Renal pelvis (tissue), 4 donors: ENCODE measurements around the gene HUNK. TPM values are rescaled to one million over a fixed set of nuclear protein-coding genes. Genes with fewer than 3 reads are reported as not detected.

ENCODE experiments used
- DNase-seq: peaks from one replicate; pipeline ENCODE4 v3.0.0-alpha.2; 2013
- polyA plus RNA-seq, 3 donors: library from polyadenylated mRNA; unstranded; fragments of 120-200 nt; gene quantifications; one replicate each; pipeline ENCODE4 v1.2.1, GENCODE V29; 2013; ENCODE audit not compliant: insufficient read length in 3 of 3

HUNK gene
- polyA plus RNA-seq, 3 donors = 15.9 to 19.3 (median 18.5) TPM

DNA sequence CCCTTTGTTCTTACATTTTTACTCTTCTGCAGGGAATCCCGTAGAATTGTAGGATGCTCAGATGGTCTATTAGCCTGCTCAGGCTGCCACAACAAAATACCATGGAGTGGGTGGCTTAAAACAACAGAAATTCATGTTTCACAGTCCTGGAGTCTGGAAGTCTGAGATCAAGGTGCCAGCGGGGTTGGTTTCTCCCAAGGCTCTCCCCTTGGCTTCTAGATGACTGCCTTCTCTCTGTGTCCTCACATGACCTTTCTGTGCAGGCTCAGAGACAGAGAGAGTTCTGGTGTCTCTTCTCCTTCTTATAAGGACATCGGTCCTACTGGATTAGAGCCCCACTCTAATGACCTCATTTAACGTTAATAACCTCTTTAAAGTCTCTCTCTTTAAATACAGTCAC is 41.7 kb downstream of the HUNK start:
- no peak for DNase-seq

- DNase-seq = no peak
Observed at GRCh38 chr21:31915566-31915965, 42.7 kb downstream of the HUNK start.

GRCh38 chr21:31917108-31917507 is 44.3 kb downstream of the HUNK start:
- DNase-seq = no peak

- no peak for DNase-seq
Observed at GRCh38 chr21:31918250-31918775, 45.5 kb downstream of the HUNK start.

- no peak for DNase-seq
Observed at GRCh38 chr21:31920275-31920674, 47.5 kb downstream of the HUNK start.

GRCh38 chr21:31921079-31921478 is 48.3 kb downstream of the HUNK start:
- DNase-seq = no peak

- no peak for DNase-seq
Observed at GRCh38 chr21:31922881-31923280, 50.1 kb downstream of the HUNK start.

- DNase-seq = no peak
Observed at GRCh38 chr21:31923756-31924155, 50.9 kb downstream of the HUNK start.

- no peak for DNase-seq
Observed at GRCh38 chr21:31924548-31924947, 51.7 kb downstream of the HUNK start.

- no peak for DNase-seq
Observed at GRCh38 chr21:31926498-31926897, 53.7 kb downstream of the HUNK start.

DNA sequence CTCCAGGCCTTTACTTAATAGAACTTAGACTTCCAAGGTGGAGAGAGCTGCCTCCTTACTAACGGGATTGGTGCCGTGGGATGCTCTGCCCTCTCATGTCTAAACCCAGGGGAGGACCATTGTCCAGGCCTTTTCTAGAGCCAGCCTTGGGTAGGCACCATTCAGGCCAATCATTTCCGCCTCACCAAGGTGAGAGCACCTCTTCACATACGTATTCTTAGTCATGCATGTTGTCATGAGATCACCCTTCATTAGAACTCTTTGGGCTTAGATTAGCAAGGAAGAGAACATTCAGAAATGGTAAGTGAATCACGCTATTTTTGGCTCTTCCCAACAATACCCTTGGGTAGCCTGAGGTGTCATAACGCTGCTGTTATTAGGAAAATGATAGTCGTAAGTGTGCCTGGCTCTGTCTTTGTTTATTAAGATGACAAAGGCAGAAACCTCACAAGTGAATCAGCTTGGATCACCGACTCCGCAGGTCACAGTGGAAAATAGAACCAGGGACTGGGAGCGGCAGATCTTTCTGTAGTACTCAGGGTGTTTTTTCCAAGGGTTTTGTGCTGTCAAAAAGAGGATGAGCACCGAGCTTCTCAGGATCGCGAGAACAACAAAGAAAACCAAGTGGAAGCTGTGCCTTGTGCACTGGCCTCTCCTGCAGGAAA is 55.0 kb downstream of the HUNK start:
- DNase-seq = no peak

DNA sequence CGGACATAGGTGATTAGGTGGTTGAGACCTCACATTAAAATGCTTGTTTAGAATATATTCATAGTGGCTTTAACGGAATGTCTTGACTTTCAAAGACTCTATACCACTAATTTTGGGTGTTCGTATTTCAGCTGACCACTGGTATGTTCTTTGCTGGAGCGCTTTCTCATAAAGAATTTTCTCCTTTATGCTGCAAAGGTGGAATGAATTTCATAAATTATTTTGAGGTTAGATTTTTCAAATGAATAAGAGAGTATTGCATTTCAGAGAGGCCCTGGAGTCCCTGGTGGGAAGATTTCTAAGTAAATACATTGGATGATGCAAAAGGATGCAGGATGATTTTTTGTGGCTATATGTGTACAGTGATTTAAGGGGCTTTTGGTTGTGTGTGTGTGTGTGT is 55.8 kb downstream of the HUNK start:
- DNase-seq = no peak

DNA sequence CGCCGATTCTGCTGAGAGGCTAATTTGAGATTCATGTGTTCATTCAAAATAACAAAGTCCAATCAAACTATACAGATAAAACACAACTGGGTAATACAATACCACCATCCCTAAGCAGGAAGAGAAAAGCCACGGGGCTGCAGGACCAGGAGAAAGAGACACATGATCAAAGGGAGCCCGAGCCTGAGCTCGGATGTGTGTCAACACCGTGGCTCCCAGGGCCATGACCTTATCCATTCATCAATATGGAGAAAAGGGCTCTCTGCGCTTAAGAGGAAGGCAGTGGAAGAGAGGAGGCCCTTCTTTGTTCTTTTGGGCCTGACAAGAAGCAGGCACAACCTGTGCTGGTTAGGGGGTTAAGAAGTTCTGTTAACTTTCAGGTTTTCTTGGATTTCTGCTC is 56.7 kb downstream of the HUNK start:
- no peak for DNase-seq

DNA sequence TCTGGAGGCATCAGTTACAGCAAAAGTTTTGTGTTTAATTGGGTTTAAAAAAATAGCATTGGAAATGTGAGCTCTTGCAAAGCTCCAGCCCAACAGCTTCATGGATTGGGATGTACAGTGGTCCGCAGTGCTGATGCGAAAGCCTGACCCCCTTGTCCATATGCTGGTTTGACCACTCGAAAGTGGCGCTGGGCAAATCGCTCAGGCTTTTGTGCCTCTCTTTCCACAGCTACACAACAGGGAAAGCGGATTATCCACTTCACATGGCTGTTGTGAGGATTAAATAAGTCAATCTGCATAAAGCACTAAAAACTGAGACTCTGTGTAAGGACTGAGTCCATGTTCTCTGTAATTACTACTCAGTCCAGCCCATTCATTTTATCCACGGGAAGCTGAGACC is 57.2 kb downstream of the HUNK start:
- DNase-seq = no peak

DNA sequence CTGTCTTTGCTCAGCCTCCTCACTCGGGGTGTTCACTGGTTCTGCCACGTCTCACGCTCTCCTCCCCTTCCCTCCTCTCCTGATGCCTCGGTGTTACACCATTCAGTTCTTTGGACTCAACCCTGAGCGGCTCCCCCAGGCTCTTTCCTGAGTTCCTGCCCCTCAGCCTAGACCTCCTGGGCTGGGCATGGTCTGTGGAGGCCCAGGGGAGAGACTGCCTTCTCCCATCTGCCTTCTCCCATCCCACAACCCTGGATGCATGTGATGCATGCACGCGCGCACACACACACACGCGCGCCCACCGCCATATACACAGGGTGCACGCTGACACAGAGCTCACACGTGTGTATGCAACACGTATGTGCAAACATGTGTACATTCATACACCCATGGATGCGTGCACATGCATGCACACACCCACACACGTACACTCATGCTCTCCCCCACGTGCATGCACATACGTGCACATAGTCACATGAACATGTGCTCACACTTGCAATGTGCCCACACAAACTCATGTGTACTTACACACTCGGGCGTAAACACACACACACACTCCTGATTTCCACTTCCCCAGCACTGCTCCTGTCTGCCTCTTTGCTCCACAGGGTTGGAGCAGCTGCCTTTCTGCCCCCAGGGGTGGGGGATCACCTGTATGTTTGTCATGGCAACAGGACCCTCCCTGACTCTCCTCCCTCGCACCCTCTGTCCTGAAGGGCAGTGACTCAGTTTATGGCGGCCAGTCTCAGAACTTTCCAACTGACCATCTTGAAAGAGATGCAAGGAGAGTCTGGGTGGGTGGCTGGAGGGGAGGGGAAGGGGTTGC is 59.0 kb downstream of the HUNK start:
- DNase-seq = no peak

DNA sequence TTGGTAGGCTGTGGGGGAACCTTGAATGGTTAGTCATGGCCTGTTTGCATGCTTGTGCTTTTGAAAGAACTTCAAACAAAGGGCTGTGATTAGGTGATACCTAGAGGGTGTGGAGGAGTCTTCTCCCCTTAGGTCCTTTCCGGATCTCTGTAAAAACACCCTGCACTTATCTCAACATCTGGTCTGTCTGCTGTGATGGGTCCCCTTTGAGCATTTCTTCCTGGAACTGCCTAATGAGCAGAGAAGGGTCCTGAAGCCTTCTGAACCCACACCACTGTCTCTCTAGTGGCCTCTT is 59.6 kb downstream of the HUNK start:
- DNase-seq = no peak

GRCh38 chr21:31937303-31937702 is 64.5 kb downstream of the HUNK start:
- DNase-seq = no peak

- DNase-seq = no peak
Observed at GRCh38 chr21:31938330-31939301, 65.8 kb downstream of the HUNK start.

DNA sequence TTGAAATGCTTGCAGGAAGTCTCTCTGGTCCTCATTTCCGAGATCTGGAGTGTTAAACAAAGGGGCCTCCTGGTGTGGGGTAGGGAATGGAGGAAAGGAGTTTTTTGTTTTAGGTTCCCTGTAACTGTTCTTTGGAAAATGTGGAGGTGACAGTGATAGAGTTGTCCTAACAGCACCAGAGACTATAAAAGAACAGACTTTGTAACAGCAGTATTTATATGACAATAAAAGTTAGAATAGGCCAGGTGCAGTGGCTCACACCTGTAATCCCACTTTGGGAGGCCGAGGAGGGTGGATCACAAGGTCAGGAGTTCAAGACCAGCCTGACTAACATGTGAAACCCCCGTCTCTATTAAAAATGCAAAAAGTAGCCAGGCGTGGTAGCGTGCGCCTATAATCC is 68.9 kb downstream of the HUNK start:
- DNase-seq = no peak

- DNase-seq = no peak
Observed at GRCh38 chr21:31943561-31943960, 70.7 kb downstream of the HUNK start.

GRCh38 chr21:31945141-31945540 is 72.3 kb downstream of the HUNK start:
- DNase-seq = peak; percentile 24

DNA sequence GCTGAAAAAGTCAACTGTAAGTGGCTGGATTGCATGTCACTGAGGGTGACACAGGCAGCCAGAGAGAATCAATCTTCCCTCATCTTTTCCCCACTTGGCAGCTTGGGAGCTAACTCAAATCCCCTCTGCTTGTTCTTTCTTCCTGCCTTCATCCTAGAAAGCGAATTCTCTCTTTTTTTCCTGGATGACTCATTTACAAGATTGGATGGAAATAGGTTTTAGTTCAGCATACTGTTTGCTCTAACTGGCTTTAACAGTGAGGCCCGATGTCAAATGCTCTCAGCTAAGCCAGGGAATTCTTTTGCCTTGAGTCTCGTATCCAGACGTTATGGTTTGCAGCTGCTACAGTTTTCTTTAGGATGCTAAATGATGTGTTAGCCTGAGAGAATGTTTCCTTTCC is 72.7 kb downstream of the HUNK start:
- DNase-seq = peak; percentile 79
